ENCODE results near the gene TMEM200B. TPM values are rescaled to one million over a fixed set of nuclear protein-coding genes. Genes with fewer than 3 reads are reported as not detected.
"Not testable (repeated sequence)": the region's sequence is repeated elsewhere in the genome, so short reads cannot be mapped to it uniquely, and the experiment has no call there.

The TMEM200B gene
- total RNA-seq, 2 experiments from 2014 or later, result 1.0 to 1.1 TPM

- Mint-ChIP-seq H3K9me3 (no peaks in the 10 kb centered on the region), H3K27me3 (no peaks in the 10 kb centered on the region), H3K4me1 (ENCODE audit: low read depth) (peaks cover 25% of the 10 kb centered on the region), H3K27ac (no peak overlapping the region), H3K4me3 (no peak overlapping the region), H3K36me3 (ENCODE audit: low read depth) (peaks cover 49% of the 10 kb centered on the region)
- no peak for TF ChIP-seq CTCF (IDR thresholded peaks at IDR 0.05)
- DNase-seq (no peak), ATAC-seq (no peak)
- ChIA-PET CTCF (interaction anchor here (1.0 to 1.4 kb wide), 2 partner anchors 22 to 43 kb away, joined by 4 read pairs; partner anchors contain the start of gene SRSF4), POLR2A (no interaction called here)
- intact Hi-C loops (cut with micrococcal nuclease), result no loop called here
Observed at GRCh38 chr1:29159773-29160172, 36.1 kb upstream of the TMEM200B start.

- Mint-ChIP-seq H3K4me1 (ENCODE audit: low read depth) (peaks cover 7% of the 10 kb centered on the region), H3K4me3 (no peak overlapping the region), H3K27me3 (no peaks in the 10 kb centered on the region), H3K9me3 (no peaks in the 10 kb centered on the region), H3K27ac (no peak overlapping the region), H3K36me3 (ENCODE audit: low read depth) (peaks cover 56% of the 10 kb centered on the region)
- TF ChIP-seq CTCF (IDR thresholded peaks at IDR 0.05), result no peak
- ATAC-seq (no peak), DNase-seq (no peak)
- intact Hi-C loops (cut with micrococcal nuclease), result no loop called here
- POLR2A ChIA-PET, result interaction anchor here (0.6 to 2.3 kb wide), 3 partner anchors 9 to 280 kb away, joined by 3 to 6 read pairs (median 3); no protein-coding TSS in a partner anchor
- CTCF ChIA-PET, result interaction anchor here (1.2 to 2.2 kb wide), 3 partner anchors 20 to 275 kb away, joined by 3 to 10 read pairs (median 4); no protein-coding TSS in a partner anchor
Observed at GRCh38 chr1:29157269-29157601, 33.5 kb upstream of the TMEM200B start.

GRCh38 chr1:29156543-29157268, 33.0 kb upstream of the TMEM200B start:
- ChIA-PET CTCF (interaction anchor here (1.2 to 2.2 kb wide), 3 partner anchors 20 to 275 kb away, joined by 3 to 10 read pairs (median 4); no protein-coding TSS in a partner anchor), POLR2A (interaction anchor here (0.9 to 2.3 kb wide), 2 partner anchors 10 to 280 kb away, joined by 3 to 6 read pairs; no protein-coding TSS in a partner anchor)
- Mint-ChIP-seq H3K9me3 (no peaks in the 10 kb centered on the region), H3K36me3 (ENCODE audit: low read depth) (peaks cover 60% of the 10 kb centered on the region), H3K4me3 (no peak overlapping the region), H3K4me1 (ENCODE audit: low read depth) (peaks cover 7% of the 10 kb centered on the region), H3K27me3 (no peaks in the 10 kb centered on the region), H3K27ac (no peak overlapping the region)
- intact Hi-C loops (cut with micrococcal nuclease), result no loop called here
- no peak for TF ChIP-seq CTCF (IDR thresholded peaks at IDR 0.05)
- ATAC-seq, result no peak
- no peak for DNase-seq

GRCh38 chr1:29152046-29152805, 28.5 kb upstream of the TMEM200B start:
- DNase-seq (no peak), ATAC-seq (no peak)
- no peaks in the 10 kb centered on the region for H3K4me1 Mint-ChIP-seq (ENCODE audit: low read depth)
- no peaks in the 10 kb centered on the region for H3K9me3 Mint-ChIP-seq
- no peak for TF ChIP-seq CTCF (IDR thresholded peaks at IDR 0.05)
- no peak overlapping the region for H3K4me3 Mint-ChIP-seq
- CTCF ChIA-PET, result interaction anchor here (1.2 kb wide), 1 partner anchor 34 kb away, joined by 3 read pairs; no protein-coding TSS in a partner anchor
- POLR2A ChIA-PET, result no interaction called here
- H3K36me3 Mint-ChIP-seq (ENCODE audit: low read depth), result peaks cover 77% of the 10 kb centered on the region
- intact Hi-C loops (cut with micrococcal nuclease), result no loop called here
- no peaks in the 10 kb centered on the region for H3K27me3 Mint-ChIP-seq
- H3K27ac Mint-ChIP-seq, result no peak overlapping the region

GRCh38 chr1:29150346-29150745, 26.6 kb upstream of the TMEM200B start:
- H3K4me3 Mint-ChIP-seq; H3K27me3 Mint-ChIP-seq; ATAC-seq; H3K9me3 Mint-ChIP-seq; H3K27ac Mint-ChIP-seq; H3K4me1 Mint-ChIP-seq (ENCODE audit: low read depth); DNase-seq; intact Hi-C loops (cut with micrococcal nuclease): not testable (repeated sequence)
- ChIA-PET POLR2A (interaction anchor here (1.1 kb wide), 1 partner anchor 9 kb away, joined by 3 read pairs; no protein-coding TSS in a partner anchor), CTCF (interaction anchor here (1.5 kb wide), 1 partner anchor 52 kb away, joined by 5 read pairs; no protein-coding TSS in a partner anchor)
- peaks cover 86% of the 10 kb centered on the region for H3K36me3 Mint-ChIP-seq (ENCODE audit: low read depth)
